ENCODE measurements around the gene OTOA.

Gene OTOA

DNA sequence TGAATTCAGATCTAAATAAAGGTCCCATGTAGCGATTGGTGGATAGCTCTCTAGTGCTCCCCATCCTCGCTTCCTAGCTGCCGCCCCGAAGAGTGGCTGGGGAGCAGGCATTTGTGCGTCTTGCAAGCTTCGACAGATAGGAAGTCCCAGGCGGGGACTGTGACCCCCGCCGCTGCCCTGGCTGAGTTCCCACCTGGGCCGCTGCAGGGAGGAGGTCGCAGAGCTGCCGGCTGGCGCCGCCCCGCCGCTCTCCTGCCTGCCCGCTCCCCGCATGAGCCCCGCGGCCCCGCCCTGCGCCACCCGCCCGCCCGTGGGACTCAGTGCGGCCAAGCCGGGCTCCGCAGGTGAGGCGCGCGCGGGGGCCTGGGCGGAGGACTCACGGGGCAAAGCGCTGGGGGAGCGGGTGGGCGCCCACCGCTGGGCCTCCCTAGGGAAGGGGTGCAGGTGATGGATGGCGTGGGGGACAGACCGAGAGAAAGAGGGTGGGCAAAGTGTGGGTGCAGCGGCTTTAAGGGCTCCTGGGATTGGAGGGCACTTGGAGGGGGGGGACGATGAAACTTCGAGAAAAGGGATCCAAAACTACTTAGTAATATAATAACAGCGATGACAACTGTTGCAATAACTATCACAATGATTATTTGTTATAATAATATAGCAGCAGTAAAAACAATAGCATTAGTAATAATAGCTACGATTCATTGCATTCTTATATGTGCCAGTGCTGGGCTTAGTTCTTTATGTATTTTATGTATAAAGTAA, at the start of gene OTOA:
TSS of gene OTOA (plus strand) at position 80 of the 759 bp plus-strand sequence. CDS start 14,547 bp downstream, outside the sequence.
- Histone ChIP-seq H3K9me3 (ENCODE audit: control insufficient read depth in 5 of 5, low read length in 5 of 5) (no peaks in the 10 kb centered on the region), H3K36me3 (ENCODE audit: control insufficient read depth in 5 of 5, insufficient read depth in 5 of 5, low read length in 5 of 5) (no peaks in the 10 kb centered on the region), H3K9ac (ENCODE audit: low read length in 5 of 5) (peak within 1 kb of the TSS in 1 of 5 donors; percentile 16), H3K27me3 (ENCODE audit: control insufficient read depth in 5 of 5, insufficient read depth in 4 of 5, low read length in 5 of 5) (peaks cover 3 to 18% (median 7%) of the 10 kb centered on the region in 5 donors), H3K27ac (ENCODE audit: low read depth, low read length) (no peak within 1 kb of the TSS), H3K4me1 (ENCODE audit: control insufficient read depth in 5 of 5, insufficient read depth in 5 of 5, low read length in 5 of 5) (peaks cover 0 to 20% (median 10%) of the 10 kb centered on the region in 5 donors), H3K4me3 (ENCODE audit: low read depth in 1 of 5, low read length in 5 of 5) (peak within 1 kb of the TSS in 3 of 5 donors; percentile 37 to 56 (median 40))

GRCh38 chr16:21614896-21615295, 48.9 kb upstream of the OTOA start:
- no peaks in the 10 kb centered on the region for H3K9me3 ChIP-seq (ENCODE audit: control insufficient read depth in 5 of 5, low read length in 5 of 5)
- no peak overlapping the region for H3K9ac ChIP-seq (ENCODE audit: low read length in 5 of 5)
- no peak overlapping the region for H3K27ac ChIP-seq (ENCODE audit: low read depth, low read length)
- peaks cover 2 to 29% (median 20%) of the 10 kb centered on the region in 5 donors for H3K4me1 ChIP-seq (ENCODE audit: control insufficient read depth in 5 of 5, insufficient read depth in 5 of 5, low read length in 5 of 5)
- H3K36me3 ChIP-seq (ENCODE audit: control insufficient read depth in 5 of 5, insufficient read depth in 5 of 5, low read length in 5 of 5): peaks cover 0 to 8% (median 0%) of the 10 kb centered on the region in 5 donors
- no peaks in the 10 kb centered on the region for H3K27me3 ChIP-seq (ENCODE audit: control insufficient read depth in 5 of 5, insufficient read depth in 4 of 5, low read length in 5 of 5)
- no peak overlapping the region for H3K4me3 ChIP-seq (ENCODE audit: low read depth in 1 of 5, low read length in 5 of 5)

GRCh38 chr16:21617607-21618006, 46.2 kb upstream of the OTOA start:
- Histone ChIP-seq H3K36me3 (ENCODE audit: control insufficient read depth in 5 of 5, insufficient read depth in 5 of 5, low read length in 5 of 5) (peaks cover 0 to 8% (median 0%) of the 10 kb centered on the region in 5 donors), H3K4me3 (ENCODE audit: low read depth in 1 of 5, low read length in 5 of 5) (no peak overlapping the region), H3K27ac (ENCODE audit: low read depth, low read length) (no peak overlapping the region), H3K27me3 (ENCODE audit: control insufficient read depth in 5 of 5, insufficient read depth in 4 of 5, low read length in 5 of 5) (no peaks in the 10 kb centered on the region), H3K9me3 (ENCODE audit: control insufficient read depth in 5 of 5, low read length in 5 of 5) (no peaks in the 10 kb centered on the region), H3K4me1 (ENCODE audit: control insufficient read depth in 5 of 5, insufficient read depth in 5 of 5, low read length in 5 of 5) (peaks cover 0 to 11% (median 5%) of the 10 kb centered on the region in 5 donors), H3K9ac (ENCODE audit: low read length in 5 of 5) (no peak overlapping the region)

- no peak overlapping the region for H3K9ac ChIP-seq (ENCODE audit: low read length in 5 of 5)
- H3K9me3 ChIP-seq (ENCODE audit: control insufficient read depth in 5 of 5, low read length in 5 of 5): no peaks in the 10 kb centered on the region
- H3K27me3 ChIP-seq (ENCODE audit: control insufficient read depth in 5 of 5, insufficient read depth in 4 of 5, low read length in 5 of 5): no peaks in the 10 kb centered on the region
- H3K4me3 ChIP-seq (ENCODE audit: low read depth in 1 of 5, low read length in 5 of 5): no peak overlapping the region
- H3K36me3 ChIP-seq (ENCODE audit: control insufficient read depth in 5 of 5, insufficient read depth in 5 of 5, low read length in 5 of 5): peaks cover 0 to 8% (median 0%) of the 10 kb centered on the region in 5 donors
- no peak overlapping the region for H3K27ac ChIP-seq (ENCODE audit: low read depth, low read length)
- H3K4me1 ChIP-seq (ENCODE audit: control insufficient read depth in 5 of 5, insufficient read depth in 5 of 5, low read length in 5 of 5): peaks cover 0 to 11% (median 5%) of the 10 kb centered on the region in 5 donors
These were observed 45.5 kb upstream of the OTOA start for GRCh38 chr16:21618281-21618680.

DNA sequence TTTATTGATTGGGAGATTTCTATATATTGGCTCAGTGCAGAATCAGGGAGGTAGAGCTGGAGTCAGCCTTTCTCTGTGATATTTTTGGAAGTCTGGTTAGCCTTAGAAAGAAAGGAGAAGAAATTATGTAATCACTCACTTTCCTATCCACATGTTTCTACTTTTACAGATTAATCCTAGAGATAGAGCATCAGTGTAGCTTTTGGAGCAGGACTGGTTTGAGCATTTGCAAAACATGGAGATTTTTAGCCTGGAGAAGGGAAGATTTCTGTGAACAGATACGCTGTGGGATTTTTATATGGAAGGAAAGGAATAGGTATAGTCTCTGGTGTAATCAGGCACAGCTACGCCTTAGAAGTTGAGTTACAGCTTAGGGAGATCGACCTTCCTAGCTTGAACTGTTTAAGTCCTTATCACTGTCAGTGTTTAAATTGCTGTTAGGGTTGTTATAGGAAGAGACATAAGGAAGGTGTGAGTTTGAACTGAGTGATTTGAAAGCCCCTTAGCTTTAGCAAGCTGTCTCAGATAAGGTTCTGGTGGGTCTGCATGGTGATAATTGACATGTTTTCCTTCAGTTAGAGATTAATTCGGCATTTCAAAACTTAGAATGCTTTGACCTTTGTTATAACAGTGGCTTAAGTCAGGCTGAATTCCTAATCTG, 43.9 kb upstream of the OTOA start:
- H3K9ac ChIP-seq (ENCODE audit: low read length in 5 of 5): no peak overlapping the region
- H3K4me1 ChIP-seq (ENCODE audit: control insufficient read depth in 5 of 5, insufficient read depth in 5 of 5, low read length in 5 of 5): peaks cover 0 to 11% (median 5%) of the 10 kb centered on the region in 5 donors
- H3K4me3 ChIP-seq (ENCODE audit: low read depth in 1 of 5, low read length in 5 of 5): no peak overlapping the region
- H3K27ac ChIP-seq (ENCODE audit: low read depth, low read length): no peak overlapping the region
- H3K36me3 ChIP-seq (ENCODE audit: control insufficient read depth in 5 of 5, insufficient read depth in 5 of 5, low read length in 5 of 5): peaks cover 1 to 9% (median 6%) of the 10 kb centered on the region in 5 donors
- H3K27me3 ChIP-seq (ENCODE audit: control insufficient read depth in 5 of 5, insufficient read depth in 4 of 5, low read length in 5 of 5): no peaks in the 10 kb centered on the region
- no peaks in the 10 kb centered on the region for H3K9me3 ChIP-seq (ENCODE audit: control insufficient read depth in 5 of 5, low read length in 5 of 5)

DNA sequence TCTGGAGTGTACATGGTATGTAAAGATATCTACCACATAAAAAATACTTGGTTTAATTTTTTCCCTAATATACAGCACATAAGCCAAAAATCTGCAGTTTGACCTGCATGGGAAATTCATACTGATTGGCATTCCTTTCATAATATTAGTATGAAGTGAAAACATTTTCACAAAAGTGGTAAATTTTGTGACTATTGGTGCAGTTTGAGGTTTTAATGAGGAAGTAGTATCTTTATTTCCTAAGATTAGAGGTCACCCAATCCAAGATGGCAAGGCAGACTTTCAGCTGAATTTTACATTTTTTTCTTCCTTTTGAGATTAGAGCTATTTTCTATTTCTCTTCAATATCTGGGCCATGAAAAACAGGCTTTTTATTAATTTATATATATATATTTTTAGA, 43.2 kb upstream of the OTOA start:
- Histone ChIP-seq H3K4me1 (ENCODE audit: control insufficient read depth in 5 of 5, insufficient read depth in 5 of 5, low read length in 5 of 5) (peaks cover 0 to 11% (median 5%) of the 10 kb centered on the region in 5 donors), H3K36me3 (ENCODE audit: control insufficient read depth in 5 of 5, insufficient read depth in 5 of 5, low read length in 5 of 5) (peaks cover 8 to 14% (median 12%) of the 10 kb centered on the region in 5 donors), H3K9ac (ENCODE audit: low read length in 5 of 5) (no peak overlapping the region), H3K4me3 (ENCODE audit: low read depth in 1 of 5, low read length in 5 of 5) (no peak overlapping the region), H3K27me3 (ENCODE audit: control insufficient read depth in 5 of 5, insufficient read depth in 4 of 5, low read length in 5 of 5) (no peaks in the 10 kb centered on the region), H3K9me3 (ENCODE audit: control insufficient read depth in 5 of 5, low read length in 5 of 5) (no peaks in the 10 kb centered on the region), H3K27ac (ENCODE audit: low read depth, low read length) (no peak overlapping the region)

DNA sequence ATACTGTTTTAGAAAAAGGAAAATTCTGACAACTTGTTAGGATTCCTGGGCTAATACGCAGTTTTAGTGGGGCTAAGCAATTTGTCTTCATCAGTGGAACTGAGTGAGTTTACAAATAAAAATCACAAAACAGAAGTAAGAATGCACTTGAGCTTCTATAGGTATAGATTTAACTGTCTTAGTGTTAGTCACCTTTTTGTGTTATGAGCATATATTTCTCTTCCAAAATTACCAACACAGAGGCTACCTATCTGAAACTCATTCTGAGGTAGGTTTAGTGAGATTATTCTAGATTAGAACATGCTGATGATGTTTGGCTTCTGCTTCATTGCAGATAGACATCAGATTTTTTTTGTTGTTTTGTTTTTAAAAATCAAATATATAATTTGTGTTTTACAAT, 41.2 kb upstream of the OTOA start:
- no peak overlapping the region for H3K9ac ChIP-seq (ENCODE audit: low read length in 5 of 5)
- H3K27me3 ChIP-seq (ENCODE audit: control insufficient read depth in 5 of 5, insufficient read depth in 4 of 5, low read length in 5 of 5): no peaks in the 10 kb centered on the region
- H3K27ac ChIP-seq (ENCODE audit: low read depth, low read length): no peak overlapping the region
- peaks cover 9 to 15% (median 12%) of the 10 kb centered on the region in 5 donors for H3K36me3 ChIP-seq (ENCODE audit: control insufficient read depth in 5 of 5, insufficient read depth in 5 of 5, low read length in 5 of 5)
- peaks cover 0 to 14% (median 12%) of the 10 kb centered on the region in 5 donors for H3K4me1 ChIP-seq (ENCODE audit: control insufficient read depth in 5 of 5, insufficient read depth in 5 of 5, low read length in 5 of 5)
- no peaks in the 10 kb centered on the region for H3K9me3 ChIP-seq (ENCODE audit: control insufficient read depth in 5 of 5, low read length in 5 of 5)
- no peak overlapping the region for H3K4me3 ChIP-seq (ENCODE audit: low read depth in 1 of 5, low read length in 5 of 5)

GRCh38 chr16:21625026-21625425, 38.7 kb upstream of the OTOA start:
- Histone ChIP-seq H3K4me3 (ENCODE audit: low read depth in 1 of 5, low read length in 5 of 5) (no peak overlapping the region), H3K4me1 (ENCODE audit: control insufficient read depth in 5 of 5, insufficient read depth in 5 of 5, low read length in 5 of 5) (peaks cover 0 to 13% (median 10%) of the 10 kb centered on the region in 5 donors), H3K27ac (ENCODE audit: low read depth, low read length) (no peak overlapping the region), H3K27me3 (ENCODE audit: control insufficient read depth in 5 of 5, insufficient read depth in 4 of 5, low read length in 5 of 5) (no peaks in the 10 kb centered on the region), H3K9me3 (ENCODE audit: control insufficient read depth in 5 of 5, low read length in 5 of 5) (no peaks in the 10 kb centered on the region), H3K9ac (ENCODE audit: low read length in 5 of 5) (no peak overlapping the region), H3K36me3 (ENCODE audit: control insufficient read depth in 5 of 5, insufficient read depth in 5 of 5, low read length in 5 of 5) (peaks cover 7 to 22% (median 9%) of the 10 kb centered on the region in 5 donors)

GRCh38 chr16:21626659-21627277, 37.0 kb upstream of the OTOA start:
- peaks cover 0 to 13% (median 10%) of the 10 kb centered on the region in 5 donors for H3K4me1 ChIP-seq (ENCODE audit: control insufficient read depth in 5 of 5, insufficient read depth in 5 of 5, low read length in 5 of 5)
- H3K9me3 ChIP-seq (ENCODE audit: control insufficient read depth in 5 of 5, low read length in 5 of 5): no peaks in the 10 kb centered on the region
- H3K9ac ChIP-seq (ENCODE audit: low read length in 5 of 5): no peak overlapping the region
- no peak overlapping the region for H3K4me3 ChIP-seq (ENCODE audit: low read depth in 1 of 5, low read length in 5 of 5)
- peaks cover 7 to 22% (median 9%) of the 10 kb centered on the region in 5 donors for H3K36me3 ChIP-seq (ENCODE audit: control insufficient read depth in 5 of 5, insufficient read depth in 5 of 5, low read length in 5 of 5)
- no peaks in the 10 kb centered on the region for H3K27me3 ChIP-seq (ENCODE audit: control insufficient read depth in 5 of 5, insufficient read depth in 4 of 5, low read length in 5 of 5)
- peak overlapping the region; percentile 7 for H3K27ac ChIP-seq (ENCODE audit: low read depth, low read length)

Measured in subcutaneous abdominal adipose tissue (tissue), 5 donors.